Tibial artery (tissue), 4 donors: Measurements from ENCODE around the gene ENPP4.

ENCODE experiments used
- DNase-seq, 2 donors: peaks; one replicate each; pipeline ENCODE4 v3.0.0-alpha.2; 2019
- H3K27ac ChIP-seq, 2 donors: fragments of 200-600 bp; sonication (generic) in 1 of 2; 1 replicate in 1 of 2; 2 replicates in 1 of 2; pipeline ENCODE4 v1.5.1; 2018 to 2019; ENCODE audit warnings: mild to moderate bottlenecking in 1 of 2
- H3K27me3 ChIP-seq, 2 donors: fragments of 200-600 bp; sonication (generic) in 1 of 2; one replicate each; pipeline versions ENCODE4 v1.5.1 to v1.6.0; 2016 to 2019
- H3K36me3 ChIP-seq, 3 donors: fragments of 200-600 bp; sonication (generic) in 2 of 3; one replicate each; pipeline ENCODE4 v1.5.1; 2016 to 2019; ENCODE audit warnings: mild to moderate bottlenecking in 2 of 3
- H3K4me1 ChIP-seq, 4 donors: fragments of 200-600 bp; sonication (generic) in 2 of 4; 1 replicate in 3 of 4; 2 replicates in 1 of 4; pipeline ENCODE4 v1.5.1; 2016 to 2019
- H3K4me3 ChIP-seq, 2 donors: fragments of 200-600 bp; sonication (generic) in 1 of 2; 1 replicate in 1 of 2; 2 replicates in 1 of 2; pipeline ENCODE4 v1.5.1; 2018 to 2019; ENCODE audit warnings: mild to moderate bottlenecking in 2 of 2
- H3K9me3 ChIP-seq, 3 donors: fragments of 200-600 bp; sonication (generic) in 1 of 3; one replicate each; pipeline ENCODE4 v1.5.1; 2016 to 2019
- CTCF ChIP-seq, 2 experiments: fragments of 200-600 bp in 1 of 2; fragments of 450-650 bp in 1 of 2; IDR thresholded peaks; one replicate each; pipeline ENCODE4 v1.5.1; 2017 to 2019; ENCODE audit warnings: antibody characterized with exemption in 2 of 2, mild to moderate bottlenecking in 1 of 2, moderate library complexity in 1 of 2
- intact Hi-C: fragments of 100-400 bp; cut with DNase I; formaldehyde crosslinking; loops from one replicate; pipeline ENCODE4 v1.15.0; 2023; ENCODE audit warnings: low total_unique reads

The ENPP4 gene

GRCh38 chr6:46184114-46184513, 54.3 kb downstream of the ENPP4 start:
- no peaks in the 10 kb centered on the region for H3K9me3 ChIP-seq
- no peak overlapping the region for H3K4me3 ChIP-seq
- peak overlapping the region; percentile 44 to 50 for H3K27ac ChIP-seq
- TF ChIP-seq CTCF (IDR thresholded peaks at IDR 0.05) = peak; percentile 21 to 22
- no peaks in the 10 kb centered on the region for H3K36me3 ChIP-seq
- no peaks in the 10 kb centered on the region for H3K27me3 ChIP-seq
- peaks cover 0 to 46% (median 14%) of the 10 kb centered on the region in 4 donors for H3K4me1 ChIP-seq
- no peak for DNase-seq
- intact Hi-C loops = no loop called here

- H3K27ac ChIP-seq = peak overlapping the region; percentile 46
- intact Hi-C loops = no loop called here
- no peaks in the 10 kb centered on the region for H3K9me3 ChIP-seq
- DNase-seq = no peak
- H3K4me1 ChIP-seq = peaks cover 0 to 71% (median 23%) of the 10 kb centered on the region in 4 donors
- H3K36me3 ChIP-seq = no peaks in the 10 kb centered on the region
- H3K4me3 ChIP-seq = no peak overlapping the region
- no peak for TF ChIP-seq CTCF (IDR thresholded peaks at IDR 0.05)
- H3K27me3 ChIP-seq = no peaks in the 10 kb centered on the region
These were observed 56.8 kb downstream of the ENPP4 start for GRCh38 chr6:46186583-46186982.

- DNase-seq = no peak
- Histone ChIP-seq H3K4me3 (no peak overlapping the region), H3K27ac (peak overlapping the region; percentile 79 to 85), H3K27me3 (no peaks in the 10 kb centered on the region), H3K36me3 (no peaks in the 10 kb centered on the region), H3K4me1 (peaks cover 0 to 76% (median 21%) of the 10 kb centered on the region in 4 donors), H3K9me3 (no peaks in the 10 kb centered on the region)
- intact Hi-C loops = no loop called here
- no peak for TF ChIP-seq CTCF (IDR thresholded peaks at IDR 0.05)
These were observed 59.9 kb downstream of the ENPP4 start for GRCh38 chr6:46189726-46190125.

- peak; percentile 36 to 84 for DNase-seq
- no peaks in the 10 kb centered on the region for H3K27me3 ChIP-seq
- peaks cover 0 to 65% (median 16%) of the 10 kb centered on the region in 4 donors for H3K4me1 ChIP-seq
- intact Hi-C loops = no loop called here
- H3K36me3 ChIP-seq = no peaks in the 10 kb centered on the region
- TF ChIP-seq CTCF (IDR thresholded peaks at IDR 0.05) = no peak
- H3K27ac ChIP-seq = peak overlapping the region; percentile 79 to 85
- no peak overlapping the region for H3K4me3 ChIP-seq
- no peaks in the 10 kb centered on the region for H3K9me3 ChIP-seq
These were observed 61.1 kb downstream of the ENPP4 start for GRCh38 chr6:46190889-46191288.

GRCh38 chr6:46191961-46192360, 62.2 kb downstream of the ENPP4 start:
- no peak for DNase-seq
- no peaks in the 10 kb centered on the region for H3K36me3 ChIP-seq
- intact Hi-C loops = no loop called here
- H3K4me3 ChIP-seq = no peak overlapping the region
- TF ChIP-seq CTCF (IDR thresholded peaks at IDR 0.05) = no peak
- peaks cover 0 to 54% (median 16%) of the 10 kb centered on the region in 4 donors for H3K4me1 ChIP-seq
- no peaks in the 10 kb centered on the region for H3K9me3 ChIP-seq
- no peaks in the 10 kb centered on the region for H3K27me3 ChIP-seq
- H3K27ac ChIP-seq = peak overlapping the region; percentile 79 to 85
